GM23248 (cell line): Measurements from ENCODE around the gene CFP.

Source experiments
- EZH2 ChIP-seq: fragments of 200-600 bp; sonication (generic); IDR thresholded peaks from 2 replicates; pipeline ENCODE4 v1.6.1; 2018; ENCODE audit warnings: antibody characterized with exemption, mild to moderate bottlenecking; ENCODE audit not compliant: insufficient read depth, poor library complexity, severe bottlenecking
- EZH2phosphoT487 ChIP-seq: fragments of 200-600 bp; sonication (generic); IDR thresholded peaks from 2 replicates; pipeline ENCODE4 v1.6.1; 2018; ENCODE audit warnings: antibody characterized with exemption, moderate library complexity, mild to moderate bottlenecking, low read depth; ENCODE audit not compliant: insufficient read depth

GRCh38 chrX:47587091-47587891, 42.4 kb downstream of the CFP start:
- TF ChIP-seq EZH2 (no peak), EZH2phosphoT487 (no peak)
